ENCODE measurements around the gene HOXB7.

GRCh38 chr17:48571024-48571818, 39.6 kb downstream of the HOXB7 start:
- TF ChIP-seq EP300 (IDR thresholded peaks at IDR 0.05) (no peak), CTCF (IDR thresholded peaks at IDR 0.05) (no peak)
